HG03378 (cell line): ENCODE results near the gene CNOT3.
"Not testable (repeated sequence)": the region's sequence is repeated elsewhere in the genome, so short reads cannot be mapped to it uniquely, and the experiment has no call there.

Experiments used
- ATAC-seq: cut with Tn5 transposase; IDR thresholded peaks from one replicate; pipeline ENCODE4 v1.9.1; 2021; ENCODE audit warnings: mild to moderate bottlenecking, moderate library complexity; ENCODE audit not compliant: unreplicated experiment

CNOT3 gene

GRCh38 chr19:54165222-54165621 is 27.7 kb downstream of the CNOT3 start:
- ATAC-seq: no peak

GRCh38 chr19:54168174-54168917 is 30.8 kb downstream of the CNOT3 start:
- ATAC-seq: no peak

GRCh38 chr19:54169149-54169740 is 31.7 kb downstream of the CNOT3 start:
- ATAC-seq: no peak

- ATAC-seq: not testable (repeated sequence)
These were observed 34.3 kb downstream of the CNOT3 start for GRCh38 chr19:54171736-54172431.

- no peak for ATAC-seq
These were observed 35.2 kb downstream of the CNOT3 start, which contains the start of gene TMC4 for GRCh38 chr19:54172471-54173358. TSS of gene TMC4 (minus strand) at chr19:54173160. CDS start at chr19:54173117, 43 bp downstream.

GRCh38 chr19:54173359-54173699 is 35.8 kb downstream of the CNOT3 start:
- ATAC-seq: no peak

GRCh38 chr19:54173951-54174834 is 36.6 kb downstream of the CNOT3 start:
- no peak for ATAC-seq

GRCh38 chr19:54178581-54179261 is 41.2 kb downstream of the CNOT3 start:
- no peak for ATAC-seq

GRCh38 chr19:54179262-54179852 is 41.8 kb downstream of the CNOT3 start:
- ATAC-seq: no peak

- no peak for ATAC-seq
These were observed 42.4 kb downstream of the CNOT3 start for GRCh38 chr19:54179921-54180461.

- no peak for ATAC-seq
These were observed 43.1 kb downstream of the CNOT3 start for GRCh38 chr19:54180691-54181091.

GRCh38 chr19:54181894-54182293 is 44.3 kb downstream of the CNOT3 start:
- not testable (repeated sequence) for ATAC-seq

- no peak for ATAC-seq
These were observed 45.9 kb downstream of the CNOT3 start for GRCh38 chr19:54183431-54183830.

GRCh38 chr19:54186351-54186750 is 48.8 kb downstream of the CNOT3 start:
- no peak for ATAC-seq

GRCh38 chr19:54186934-54187381 is 49.4 kb downstream of the CNOT3 start:
- no peak for ATAC-seq

- ATAC-seq: no peak
These were observed 50.8 kb downstream of the CNOT3 start for GRCh38 chr19:54188215-54188871.

- peak; percentile 13 for ATAC-seq
These were observed 51.7 kb downstream of the CNOT3 start, which contains the start of gene MBOAT7 for GRCh38 chr19:54189145-54189734. TSS of gene MBOAT7 (minus strand) at chr19:54189580. CDS start at chr19:54188508, 1,072 bp downstream.
